Lower leg skin (tissue), 3 donors: ENCODE data around the gene MTHFD1L.

ENCODE experiments used
- CTCF ChIP-seq, 3 donors: fragments of 450-650 bp; IDR thresholded peaks; one replicate each; pipeline ENCODE4 v1.5.1; 2016; ENCODE audit warnings: antibody characterized with exemption in 3 of 3, mild to moderate bottlenecking in 3 of 3, moderate library complexity in 2 of 3
- POLR2A ChIP-seq, 2 donors: fragments of 450-650 bp; IDR thresholded peaks; one replicate each; pipeline ENCODE4 v1.6.1; 2016 to 2017; ENCODE audit warnings: antibody characterized with exemption in 2 of 2, mild to moderate bottlenecking in 1 of 2, moderate library complexity in 1 of 2

- no peak for TF ChIP-seq CTCF (IDR thresholded peaks at IDR 0.05)
- TF ChIP-seq POLR2A (IDR thresholded peaks at IDR 0.05), result no peak
Observed at GRCh38 chr6:151022492-151022891, 157.0 kb downstream of the MTHFD1L start.
